CD1c-positive myeloid dendritic cell (primary cell): ENCODE results near the gene VSIG10L.

ENCODE experiments used
- DNase-seq: peaks from one replicate; pipeline ENCODE4 v3.0.0-alpha.2; 2016; ENCODE audit errors: extremely low spot score

VSIG10L gene

DNA sequence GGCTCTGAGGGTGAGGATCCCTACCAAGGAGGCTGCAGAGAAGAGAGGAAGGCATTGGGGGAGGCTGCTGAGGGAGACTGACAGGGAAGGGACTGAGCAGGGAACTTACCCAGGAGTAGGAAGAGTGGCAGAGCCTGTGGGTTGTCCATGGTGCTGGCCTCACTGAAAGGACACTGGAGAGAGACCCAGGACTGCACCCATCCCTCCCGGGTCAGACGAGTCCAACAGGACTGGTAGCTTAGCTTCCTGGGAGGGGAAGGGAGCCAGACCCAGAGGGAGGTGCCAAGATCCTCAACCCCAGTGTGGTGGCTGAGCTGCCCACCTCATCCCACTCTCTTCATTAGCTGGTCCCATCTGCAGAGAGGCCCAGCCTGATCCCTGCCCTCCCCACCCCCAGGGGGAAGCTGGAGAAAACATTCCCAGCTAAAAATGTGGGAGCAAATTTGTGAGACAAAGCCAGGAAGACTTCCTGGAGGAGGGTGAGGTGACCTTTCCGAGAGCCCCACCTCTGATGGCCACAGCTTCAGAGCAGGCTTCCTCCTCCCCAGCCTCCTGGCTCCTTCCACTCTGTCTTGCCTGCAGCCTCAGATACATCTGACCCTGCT lies at the start of gene VSIG10L:
VSIG10L (minus strand) TSS at position 164 of the 605 bp plus-strand sequence; CDS start at position 149, 15 bp downstream.
- DNase-seq, result no peak

DNA sequence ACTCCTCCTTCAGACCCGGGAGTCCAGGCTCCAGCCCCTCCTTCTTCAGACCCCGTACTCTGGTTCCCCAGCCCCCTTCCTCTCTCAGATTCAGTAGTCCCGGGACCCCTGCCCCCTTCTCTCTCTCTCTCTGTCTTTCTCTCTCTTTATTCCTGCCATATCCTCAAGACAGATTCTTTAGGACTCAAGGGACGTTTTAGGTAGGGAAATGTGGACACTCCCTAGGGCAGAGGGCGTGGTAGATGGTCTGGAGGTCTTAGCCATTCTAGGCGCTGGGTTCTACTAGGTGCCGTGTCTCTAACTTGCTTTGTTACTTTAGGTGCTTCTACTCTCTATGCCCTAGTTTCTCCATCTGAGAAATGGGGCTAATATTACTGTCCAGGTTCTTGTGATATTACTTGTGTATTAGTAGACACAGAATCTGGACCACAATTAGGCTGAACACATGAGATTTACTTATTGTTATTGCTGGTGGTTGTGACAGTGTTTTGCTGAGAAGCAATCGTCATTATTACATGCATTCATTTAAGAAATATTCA lies 49.2 kb upstream of the VSIG10L start:
- no peak for DNase-seq

DNA sequence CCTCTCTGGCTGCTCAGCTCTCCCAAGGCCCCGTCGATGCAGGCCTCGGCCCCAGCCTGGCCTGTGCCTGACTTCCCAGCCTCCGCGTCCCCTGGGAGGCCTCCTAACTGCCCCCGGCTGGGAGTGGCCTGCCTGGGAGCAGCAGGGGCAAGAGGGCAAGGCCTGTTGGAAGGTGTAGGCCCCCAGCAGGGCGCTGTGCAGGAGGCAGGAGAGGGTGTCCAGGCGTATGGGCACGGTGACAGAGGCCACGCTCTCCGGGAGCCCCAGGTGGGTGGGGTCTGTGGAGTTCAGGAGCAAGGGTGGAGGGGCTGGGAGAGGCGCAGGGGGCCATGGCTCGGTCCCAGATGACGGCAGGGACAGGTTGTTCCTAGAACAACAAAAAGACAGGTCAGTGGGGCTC lies 47.2 kb upstream of the VSIG10L start:
- no peak for DNase-seq

DNA sequence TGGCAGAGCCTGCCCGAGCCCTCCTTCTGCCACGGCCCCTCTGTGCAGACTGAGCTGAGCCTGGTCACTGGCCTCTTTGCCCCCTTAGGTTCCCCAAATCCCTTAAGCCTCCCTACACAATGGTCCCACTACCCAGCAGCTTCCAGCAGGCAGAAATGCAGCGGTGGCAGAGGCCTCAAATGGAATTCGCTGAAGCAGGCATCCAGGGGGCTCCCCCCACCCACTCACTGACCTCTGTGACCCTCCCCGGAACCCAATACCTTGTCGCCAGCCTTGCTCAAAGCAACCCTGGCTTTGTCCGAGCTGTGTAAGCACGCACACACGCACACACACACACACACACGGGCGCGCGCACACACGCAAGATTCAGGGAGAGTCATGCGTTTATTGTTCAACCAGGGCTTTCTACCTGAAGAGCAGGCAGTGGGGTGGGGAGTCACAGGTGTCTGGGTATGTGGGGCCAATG lies 46.0 kb upstream of the VSIG10L start, which contains the start of gene LIM2:
LIM2 (minus strand) TSS at position 51 of the 466 bp plus-strand sequence. CDS start 531 bp downstream, outside the sequence.
- no peak for DNase-seq

DNA sequence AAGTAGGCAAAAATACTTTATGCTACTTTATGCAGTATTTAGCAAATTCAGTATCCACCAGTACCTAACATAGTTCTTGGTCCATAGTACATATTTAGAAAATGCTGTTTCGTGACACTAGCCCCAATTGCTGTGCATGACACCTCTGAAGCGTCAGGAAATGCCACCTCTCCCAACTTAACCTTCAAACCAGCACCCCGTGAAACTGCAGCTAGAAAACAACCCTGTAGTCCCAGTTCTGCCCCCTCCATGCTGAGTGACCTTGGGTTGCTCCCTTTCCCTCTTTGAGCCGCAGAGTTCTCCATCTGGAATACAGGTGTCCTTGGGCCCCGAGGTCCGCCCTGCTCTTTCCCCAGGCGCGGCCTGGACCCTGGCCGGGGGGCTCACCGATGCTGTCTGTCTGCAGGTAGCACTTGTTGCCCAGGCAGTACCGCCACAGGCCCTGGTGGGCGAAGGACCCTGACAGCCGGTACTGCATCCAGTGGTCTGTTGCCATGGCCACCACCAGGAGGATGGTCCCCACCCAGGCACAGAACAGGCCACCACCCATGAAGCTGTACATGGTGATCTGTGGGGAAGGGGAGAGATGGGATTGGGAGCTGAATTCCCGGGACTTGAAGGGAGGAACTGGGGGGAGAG lies 45.1 kb upstream of the VSIG10L start:
- DNase-seq, result no peak

DNA sequence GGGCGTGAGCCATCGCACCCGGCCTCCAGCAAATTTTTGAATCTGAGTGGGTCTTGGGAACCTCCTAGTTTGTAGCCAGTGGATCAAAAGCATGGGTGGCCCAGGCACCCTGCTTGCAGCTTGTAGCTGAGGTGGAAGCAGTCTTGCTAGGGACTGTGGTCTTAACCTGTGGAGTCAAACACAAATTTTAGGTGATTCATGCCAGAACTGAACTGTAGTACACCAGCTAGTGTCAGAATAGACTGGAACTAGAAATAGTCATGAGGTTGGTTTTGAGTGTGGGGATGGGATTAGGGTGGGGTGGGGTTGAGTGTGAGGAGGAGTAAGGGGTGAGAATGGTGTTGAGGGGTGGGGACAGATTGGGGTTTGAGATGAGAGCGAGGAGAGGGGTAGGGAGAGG lies 40.1 kb upstream of the VSIG10L start:
- no peak for DNase-seq

DNA sequence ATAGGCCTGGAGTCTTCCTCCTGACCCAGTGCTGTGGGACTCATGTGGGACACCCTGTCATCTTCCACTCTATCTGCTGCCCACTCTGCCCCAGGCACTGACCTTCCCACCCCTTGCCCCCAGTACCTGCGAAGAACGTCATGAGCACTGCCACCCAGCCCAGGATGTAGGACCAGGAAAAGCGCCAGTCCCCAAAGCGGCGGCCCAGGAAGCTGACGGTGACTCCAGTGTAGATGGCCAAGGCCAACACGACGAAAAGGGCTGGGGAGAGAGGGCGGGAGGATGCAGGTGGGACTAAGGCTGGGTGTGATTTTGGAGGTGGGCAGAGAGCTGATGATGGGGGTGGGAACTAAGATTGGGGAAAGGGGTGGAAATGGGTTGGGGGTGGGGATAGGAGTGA lies 38.4 kb upstream of the VSIG10L start:
- no peak for DNase-seq

DNA sequence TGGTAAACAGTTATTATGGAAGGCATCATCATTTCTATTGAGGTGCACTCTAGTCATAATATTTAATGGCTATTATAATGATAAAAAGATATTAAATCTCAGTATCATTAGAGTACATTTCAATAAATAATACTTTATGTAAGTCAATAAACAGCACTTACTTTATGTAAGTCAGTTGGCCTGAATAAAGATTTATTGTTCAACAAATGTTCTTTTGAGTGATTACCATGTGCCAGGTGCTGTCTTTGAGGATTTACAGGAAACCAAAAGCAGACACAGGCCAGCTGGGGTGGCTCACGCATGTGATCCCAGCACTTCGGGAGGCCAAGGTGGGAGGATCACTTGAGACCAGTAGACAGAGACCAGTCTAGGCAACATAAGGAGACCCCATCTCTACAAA lies 35.5 kb upstream of the VSIG10L start:
- DNase-seq, result no peak

DNA sequence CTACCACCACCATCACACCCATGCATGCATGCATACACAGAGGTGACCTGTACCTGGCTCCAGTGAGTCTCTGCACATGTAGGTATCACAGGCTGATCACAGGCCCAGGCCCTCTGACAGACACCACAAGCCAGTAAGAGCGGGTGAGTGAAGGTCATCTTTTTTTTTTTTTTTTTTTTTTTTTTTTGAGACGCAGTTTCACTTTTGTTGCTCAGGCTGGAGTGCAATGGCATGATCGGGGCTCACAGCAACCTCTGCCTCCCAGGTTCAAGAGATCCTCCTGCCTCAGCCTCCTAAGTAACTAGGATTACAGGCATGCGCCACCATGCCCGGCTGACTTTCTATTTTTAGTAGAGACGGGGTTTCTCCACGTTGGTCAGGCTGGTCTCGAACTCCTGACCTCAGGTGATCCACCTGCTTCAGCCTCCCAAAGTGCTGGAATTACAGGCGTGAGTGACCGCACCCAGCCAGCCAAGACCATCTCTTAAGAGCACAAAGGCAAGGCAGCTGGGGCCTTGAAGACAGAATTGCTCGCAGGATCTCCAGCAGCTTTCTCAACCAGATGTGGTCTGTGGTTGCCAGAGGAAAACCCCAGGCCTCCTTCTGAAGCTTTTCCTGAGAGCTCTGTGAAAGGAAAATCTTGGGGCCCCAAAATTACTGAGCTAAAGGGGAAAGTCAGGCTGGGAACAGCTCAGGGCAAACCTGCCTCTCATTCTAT lies 33.7 kb upstream of the VSIG10L start:
- DNase-seq, result no peak

DNA sequence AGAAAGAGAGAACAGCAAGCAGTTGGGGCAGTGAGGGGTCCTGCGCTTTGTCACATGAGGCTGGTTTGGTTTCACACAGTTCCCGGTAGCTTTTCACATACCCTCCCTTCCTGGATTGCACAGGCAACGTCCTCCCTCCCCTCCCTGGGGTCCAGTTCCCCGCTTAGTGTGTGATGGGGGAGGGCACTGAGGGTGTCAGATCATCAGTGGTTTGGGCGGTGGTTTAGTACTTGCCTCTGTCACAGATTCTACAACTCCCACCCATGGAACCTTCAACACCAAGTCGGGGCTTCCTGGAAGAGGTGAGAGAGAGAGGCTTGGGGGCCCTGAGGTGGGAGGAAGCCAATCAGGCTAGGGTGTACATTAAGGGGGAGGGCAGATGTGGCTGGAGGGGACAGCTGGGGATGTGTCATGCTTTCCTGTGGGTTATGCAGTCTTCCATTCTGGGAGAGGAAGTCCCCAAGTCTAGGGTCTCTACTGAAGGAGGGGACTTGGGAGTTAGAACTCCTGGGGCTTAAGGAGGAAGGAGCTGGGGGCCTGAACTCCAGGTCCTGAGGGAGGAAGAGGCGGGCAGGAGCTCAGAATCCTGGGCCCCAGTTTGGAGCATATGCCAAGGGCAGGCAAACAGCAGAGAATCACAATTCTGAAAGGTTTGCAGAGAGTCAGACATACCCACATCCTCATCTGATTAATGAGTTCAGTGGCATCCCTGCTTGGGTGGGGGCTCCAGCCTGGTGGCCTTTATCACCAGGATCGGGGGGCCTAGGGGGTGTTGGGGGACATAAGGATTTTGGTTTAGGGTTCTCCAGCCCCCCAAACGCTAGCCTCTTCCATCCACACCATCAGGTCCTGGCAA lies 30.9 kb upstream of the VSIG10L start, which contains the start of gene NKG7:
NKG7 (minus strand) TSS at position 6 of the 856 bp plus-strand sequence. CDS start 119 bp downstream, outside the sequence.
- DNase-seq, result peak; percentile 23

DNA sequence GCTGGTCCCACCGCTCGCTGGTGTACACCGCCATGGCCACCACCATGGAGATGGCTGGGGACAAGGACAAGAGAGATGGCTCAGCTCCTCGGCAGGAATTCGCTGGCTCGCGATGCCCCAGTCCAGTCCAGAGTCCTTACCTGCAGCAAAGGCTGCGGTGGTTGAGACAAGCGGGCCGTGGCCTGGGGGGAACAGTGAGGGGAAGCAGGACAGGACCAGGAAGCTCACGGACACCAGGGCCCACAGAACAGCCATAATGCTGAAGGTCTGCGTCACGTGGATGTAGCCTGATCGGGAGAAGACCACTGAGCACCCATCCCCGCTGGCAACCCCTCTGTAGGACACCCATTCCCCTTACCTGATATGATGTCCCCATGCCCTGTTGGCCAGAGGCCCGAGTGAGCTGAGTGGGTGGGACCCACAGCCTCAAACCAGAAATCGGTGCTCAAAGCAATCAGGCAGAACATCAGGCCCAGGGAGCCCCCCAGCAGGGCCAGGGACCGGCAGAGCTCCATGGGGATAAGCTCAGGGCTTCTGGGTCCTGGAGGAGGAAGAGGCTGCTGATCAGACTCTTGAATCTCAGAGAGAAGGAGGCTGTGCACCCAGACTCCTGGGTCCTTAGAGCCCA lies 30.2 kb upstream of the VSIG10L start:
- DNase-seq, result no peak

DNA sequence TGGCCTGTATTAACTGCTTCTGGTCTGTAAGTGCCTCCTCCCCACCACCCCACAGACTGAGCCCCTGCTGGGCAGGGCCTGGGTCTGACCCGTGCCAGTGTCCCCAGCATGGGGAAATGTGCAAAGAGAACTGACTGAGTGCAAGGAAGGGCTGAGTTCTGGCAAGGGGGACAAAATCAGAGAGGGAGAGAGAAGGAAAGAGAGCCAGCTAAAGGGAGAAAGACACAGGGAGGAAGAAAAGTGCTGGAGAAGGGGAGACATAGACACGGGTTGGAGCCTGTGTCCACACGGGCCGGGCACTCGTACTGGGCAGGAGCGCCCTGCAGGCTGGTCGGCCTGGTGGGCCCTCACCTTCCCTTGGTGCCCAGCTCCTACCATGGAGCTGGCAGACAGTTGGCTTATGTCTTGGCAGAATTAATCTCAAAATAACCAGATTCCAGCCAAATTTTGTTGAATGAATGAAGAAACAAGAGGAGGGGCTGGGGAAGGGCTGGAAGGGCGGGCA lies 29.3 kb upstream of the VSIG10L start:
- DNase-seq, result no peak

DNA sequence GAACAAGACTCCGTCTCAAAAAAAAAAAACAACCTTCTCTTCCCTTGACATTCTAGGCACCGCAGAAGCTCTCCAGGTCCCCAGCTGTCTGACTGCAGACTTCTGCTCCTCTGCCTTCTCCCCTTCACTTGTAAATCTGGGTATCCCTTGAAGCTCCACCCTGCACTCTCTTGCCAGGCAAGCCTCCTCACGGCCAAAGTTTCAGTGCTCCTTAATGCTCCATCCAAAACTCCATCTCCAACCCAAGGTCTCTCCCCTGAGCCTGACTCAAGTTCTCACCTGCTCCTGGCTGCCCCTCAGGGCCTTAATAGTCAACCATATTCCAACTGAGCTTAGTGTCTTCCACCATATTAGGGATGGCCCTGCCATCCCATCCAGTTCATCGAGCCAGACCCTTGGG lies 28.3 kb upstream of the VSIG10L start:
- DNase-seq, result no peak

DNA sequence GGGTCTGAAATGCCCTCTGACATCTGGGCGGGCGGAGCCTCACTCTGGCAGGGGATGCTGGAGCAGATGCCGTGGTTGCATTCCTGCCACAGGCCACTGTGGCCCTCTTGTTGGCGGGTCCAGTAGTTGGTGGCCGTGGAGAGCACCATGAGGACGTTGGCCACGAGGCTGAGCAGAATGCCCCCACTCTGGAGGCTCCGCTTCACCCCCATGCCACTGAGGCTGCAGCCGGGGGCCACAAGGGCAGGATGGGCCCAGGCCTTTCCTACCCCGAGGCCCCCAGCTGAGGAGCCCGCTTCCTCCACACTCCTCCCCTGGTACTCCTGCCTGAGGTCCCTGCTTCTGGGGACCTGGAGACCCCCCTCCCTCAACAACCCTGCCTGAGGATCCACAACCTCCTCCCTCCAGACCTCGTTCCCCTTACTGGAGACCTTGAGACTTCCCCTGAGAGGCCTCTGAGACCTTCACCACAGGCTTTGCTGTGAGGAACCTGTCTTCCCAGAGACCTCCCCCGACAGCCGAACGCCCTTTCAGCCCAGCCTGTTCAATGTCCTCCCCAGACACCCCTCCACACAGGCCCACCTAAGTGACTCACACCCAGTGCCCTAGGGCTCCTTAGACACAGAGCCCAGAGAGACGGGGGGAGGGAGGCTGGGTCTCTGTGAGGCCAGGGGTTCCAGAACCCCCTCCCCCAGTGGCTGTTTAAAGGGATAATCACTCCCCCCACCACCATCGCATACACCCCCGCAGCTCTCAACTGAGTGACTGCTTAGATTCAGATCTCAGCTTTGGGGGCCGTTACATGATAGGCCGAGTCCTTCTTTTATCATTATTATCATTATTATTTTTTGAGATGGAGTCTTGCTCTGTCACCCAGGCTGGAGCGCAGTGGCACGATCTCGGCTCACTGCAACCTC lies 26.7 kb upstream of the VSIG10L start, which contains the start of gene CLDND2:
CLDND2 (minus strand) TSS at position 638 of the 917 bp plus-strand sequence; CDS start at position 212, 426 bp downstream.
- DNase-seq, result peak; percentile 38

DNA sequence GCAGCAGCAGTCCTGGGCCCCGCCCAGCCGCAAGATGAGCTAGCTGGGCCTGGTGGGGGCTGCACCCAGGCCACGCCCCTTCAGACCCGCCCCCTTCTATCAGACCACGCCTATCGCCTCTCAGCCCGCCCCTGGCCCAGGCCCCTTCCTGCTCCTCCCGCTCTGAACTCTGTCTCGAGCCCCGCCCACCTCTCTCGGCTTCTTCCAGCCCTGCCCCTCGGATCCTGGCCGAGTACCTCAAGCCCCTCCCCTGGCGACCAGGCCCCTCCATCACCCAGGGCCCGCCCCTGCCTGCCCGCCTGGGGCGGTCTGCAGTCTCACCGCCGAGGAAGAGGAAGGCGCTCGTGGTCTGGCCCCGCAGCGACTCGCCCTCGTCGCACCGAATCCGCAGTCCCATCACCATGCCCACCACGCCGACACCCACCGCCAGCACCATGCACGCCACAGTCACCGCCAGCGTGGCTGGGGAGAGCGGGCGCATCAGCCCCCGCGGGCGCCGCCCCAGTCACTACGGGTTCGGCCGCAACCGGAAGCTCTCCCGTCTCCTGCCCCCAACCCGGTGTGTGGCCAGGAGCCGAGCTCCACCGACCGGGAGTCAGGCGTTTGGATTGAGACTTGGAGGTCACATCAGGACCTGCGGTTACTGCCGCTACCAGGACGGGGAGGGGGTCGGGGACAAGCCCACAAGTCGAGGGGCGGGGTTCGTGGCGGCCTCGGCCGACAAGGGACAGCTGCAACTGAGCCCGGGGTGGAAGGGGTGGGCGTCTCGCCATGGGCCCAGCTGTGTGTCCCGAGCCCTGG lies 25.8 kb upstream of the VSIG10L start:
- DNase-seq, result peak; percentile 96

DNA sequence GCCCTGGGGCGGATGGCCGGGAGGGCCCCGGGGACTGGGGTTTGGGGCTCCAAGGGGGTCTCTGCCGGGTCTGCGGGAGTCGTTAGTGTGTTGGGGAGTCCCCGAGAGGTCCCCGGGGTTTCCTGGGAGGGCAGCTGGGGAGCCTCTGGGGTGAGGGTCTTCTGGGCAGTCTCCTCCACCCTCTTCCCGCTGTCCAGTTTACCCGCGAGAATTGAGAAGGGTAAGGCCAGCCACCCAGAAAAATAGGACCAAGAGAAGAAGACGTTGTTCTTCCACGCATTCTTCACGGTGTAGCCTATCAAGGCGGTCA lies 25.3 kb upstream of the VSIG10L start:
- DNase-seq, result no peak

DNA sequence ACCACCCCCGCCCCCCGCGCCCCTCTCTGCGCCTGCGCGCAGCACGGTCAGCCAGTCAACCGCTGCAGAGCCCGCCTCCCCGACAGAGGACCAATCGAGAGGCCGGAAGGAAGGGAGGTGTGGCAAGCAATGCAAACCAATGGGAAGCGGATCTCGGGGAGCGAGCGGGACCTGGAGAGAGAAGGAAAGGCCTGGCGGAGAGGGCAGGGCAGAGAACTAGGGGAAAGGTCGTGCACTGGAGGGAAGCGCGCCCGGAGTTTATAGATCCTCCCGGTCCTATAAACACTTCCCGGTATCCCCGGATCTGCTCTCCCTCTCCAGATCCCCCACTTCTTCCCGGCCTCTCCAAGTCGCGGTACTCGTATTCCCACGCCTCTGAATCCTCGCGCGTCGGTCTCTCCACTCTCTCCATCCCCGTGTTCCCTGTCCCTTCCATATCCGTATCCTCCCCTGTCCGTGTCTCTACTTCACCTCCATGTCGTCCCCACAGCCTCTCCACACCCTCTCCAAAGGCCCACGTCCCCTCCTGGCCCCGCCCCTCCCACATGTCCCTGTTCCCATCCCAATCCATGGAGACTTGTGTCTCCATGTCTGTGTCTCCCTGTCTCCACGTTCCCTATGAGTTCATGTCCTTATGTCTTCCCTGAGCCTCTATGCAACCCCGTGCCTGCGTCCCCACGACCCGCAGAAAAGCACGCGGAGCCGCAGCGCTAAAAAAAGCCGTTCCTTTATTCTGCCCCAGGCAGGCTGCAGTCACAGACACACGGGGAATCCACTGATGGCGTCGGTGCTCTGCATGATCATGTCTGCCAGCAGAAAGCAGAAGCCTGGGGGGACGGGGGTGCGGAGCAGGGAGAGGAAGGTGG lies 24.7 kb upstream of the VSIG10L start:
- peak; percentile 97 for DNase-seq

DNA sequence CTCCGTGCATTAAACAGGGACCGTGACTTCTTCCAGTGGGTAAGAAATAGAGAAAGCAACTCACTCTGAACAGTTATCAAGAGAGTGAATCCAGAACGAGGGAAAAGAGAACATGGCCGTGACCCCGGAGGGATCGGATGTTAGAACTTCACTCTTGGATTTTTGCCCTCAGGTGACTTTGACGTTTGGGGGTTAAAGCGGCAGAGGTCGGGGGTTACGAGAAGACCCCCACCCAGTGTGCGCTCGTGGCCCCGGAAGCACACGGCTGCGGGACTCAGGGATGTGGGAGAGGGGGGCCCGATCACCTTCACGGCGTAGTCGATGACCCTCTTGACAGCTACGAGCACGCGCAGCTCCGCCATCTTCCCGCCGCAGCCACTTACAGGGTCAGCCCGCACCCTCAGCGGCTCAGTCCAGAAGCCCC lies 24.0 kb upstream of the VSIG10L start, which contains the start of gene ETFB:
ETFB (minus strand) TSS at position 424 of the 424 bp plus-strand sequence; CDS start at position 362, 62 bp downstream.
- DNase-seq, result no peak
